Adipose tissue (tissue), 3 donors: ENCODE results near the gene MYCN. TPM values are rescaled to one million over a fixed set of nuclear protein-coding genes. Genes with fewer than 3 reads are reported as not detected.
"Not testable (repeated sequence)": the region's sequence is repeated elsewhere in the genome, so short reads cannot be mapped to it uniquely, and the experiment has no call there.

Experiments used
- H3K27ac ChIP-seq: one replicate; pipeline ENCODE4 v1.5.1; 2013; ENCODE audit warnings: low read depth, low read length
- WGBS, 3 donors: extraction: QIAGEN DNeasy Blood & Tissue Kit; methylation state at CpG; one replicate each; pipeline ENCODE4 v1.1.7; 2013; 5-methylcytosine and 5-hydroxymethylcytosine counted together
- polyA plus RNA-seq, 3 donors: library from polyadenylated mRNA; stranded (reverse); fragments of 200-250 nt; gene quantifications; one replicate each; pipeline ENCODE4 v1.2.3, GENCODE V29; 2013
- donor health status: healthy with polysubstance abuse.
- donor health status: Bipolar disorder and iron deficiency.
- donor health status: healthy.

The MYCN gene
- polyA plus RNA-seq, 3 donors = 0.17 to 1.0 (median 0.45) TPM

- no peak overlapping the region for H3K27ac ChIP-seq
- 88 to 90% (median 88%) methylated on average over 7 of the region's 7 CpGs for WGBS, 3 donors
Observed at GRCh38 chr2:15926252-15926651, 14.1 kb upstream of the MYCN start.

- 79 to 85% (median 85%) methylated on average over 11 of the region's 11 CpGs for WGBS, 3 donors
- no peak overlapping the region for H3K27ac ChIP-seq
Observed at GRCh38 chr2:15927551-15928218, 12.7 kb upstream of the MYCN start.

GRCh38 chr2:15929008-15929407 is 11.3 kb upstream of the MYCN start:
- not testable (repeated sequence) for H3K27ac ChIP-seq
- 91 to 93% (median 93%) methylated on average over 3 of the region's 3 CpGs for WGBS, 3 donors

- no peak overlapping the region for H3K27ac ChIP-seq
- 89 to 92% (median 91%) methylated on average over 5 of the region's 5 CpGs for WGBS, 3 donors
Observed at GRCh38 chr2:15929861-15930260, 10.5 kb upstream of the MYCN start.

GRCh38 chr2:15930589-15931318 is 9.6 kb upstream of the MYCN start:
- WGBS, 3 donors = 82 to 93% (median 88%) methylated on average over 5 of the region's 5 CpGs

DNA sequence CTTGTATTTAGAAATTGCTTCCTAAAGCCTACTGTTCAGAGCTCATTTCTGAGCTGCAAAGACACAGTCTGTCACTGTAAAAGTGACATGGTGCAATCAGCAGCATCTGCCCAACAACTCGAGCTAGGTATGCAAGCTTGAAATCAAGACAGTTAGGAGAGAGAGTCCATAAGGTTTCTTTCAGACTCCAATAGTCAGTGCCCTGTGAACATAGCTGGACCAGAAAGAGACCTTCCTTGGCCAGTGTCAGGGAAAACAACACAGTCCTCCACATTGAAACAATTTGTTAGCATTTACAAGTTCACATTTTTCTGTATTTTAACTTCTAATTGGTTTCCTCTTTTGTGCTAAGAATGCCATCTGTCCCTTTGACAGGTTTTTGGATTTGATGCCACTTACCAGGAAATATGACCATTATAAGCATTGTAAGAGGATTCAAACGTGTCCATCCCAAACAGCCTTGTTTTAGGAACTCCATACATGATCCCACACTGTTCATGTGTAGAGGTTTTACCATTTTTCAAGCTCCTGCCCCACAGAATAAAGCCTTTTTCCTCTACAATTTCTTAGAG is 8.9 kb upstream of the MYCN start:
- 47 to 57% (median 50%) methylated on average over 2 of the region's 2 CpGs for WGBS, 3 donors
- H3K27ac ChIP-seq = no peak overlapping the region

More at GRCh38 chr2:15930589-15931318, 9.6 kb upstream of the MYCN start:
- no peak overlapping the region for H3K27ac ChIP-seq

GRCh38 chr2:15931950-15932349 is 8.4 kb upstream of the MYCN start:
- no peak overlapping the region for H3K27ac ChIP-seq
- WGBS, 3 donors = 90 to 95% (median 92%) methylated on average over 5 of the region's 5 CpGs

- H3K27ac ChIP-seq = no peak overlapping the region
- 87 to 92% (median 87%) methylated on average over 21 of the region's 21 CpGs for WGBS, 3 donors
Observed at GRCh38 chr2:15932394-15933183, 7.8 kb upstream of the MYCN start.

- no peak overlapping the region for H3K27ac ChIP-seq
- WGBS, 3 donors = 88 to 91% (median 89%) methylated on average over 11 of the region's 11 CpGs
Observed at GRCh38 chr2:15933184-15933845, 7.0 kb upstream of the MYCN start.

GRCh38 chr2:15934291-15934945 is 5.9 kb upstream of the MYCN start:
- 79 to 91% (median 90%) methylated on average over 4 of the region's 4 CpGs for WGBS, 3 donors
- H3K27ac ChIP-seq = no peak overlapping the region

- 89 to 93% (median 90%) methylated on average over 6 of the region's 6 CpGs for WGBS, 3 donors
- H3K27ac ChIP-seq = no peak overlapping the region
Observed at GRCh38 chr2:15935189-15935588, 5.2 kb upstream of the MYCN start.

GRCh38 chr2:15935675-15936074 is 4.7 kb upstream of the MYCN start:
- 68 to 84% (median 73%) methylated on average over 4 of the region's 4 CpGs for WGBS, 3 donors
- no peak overlapping the region for H3K27ac ChIP-seq

DNA sequence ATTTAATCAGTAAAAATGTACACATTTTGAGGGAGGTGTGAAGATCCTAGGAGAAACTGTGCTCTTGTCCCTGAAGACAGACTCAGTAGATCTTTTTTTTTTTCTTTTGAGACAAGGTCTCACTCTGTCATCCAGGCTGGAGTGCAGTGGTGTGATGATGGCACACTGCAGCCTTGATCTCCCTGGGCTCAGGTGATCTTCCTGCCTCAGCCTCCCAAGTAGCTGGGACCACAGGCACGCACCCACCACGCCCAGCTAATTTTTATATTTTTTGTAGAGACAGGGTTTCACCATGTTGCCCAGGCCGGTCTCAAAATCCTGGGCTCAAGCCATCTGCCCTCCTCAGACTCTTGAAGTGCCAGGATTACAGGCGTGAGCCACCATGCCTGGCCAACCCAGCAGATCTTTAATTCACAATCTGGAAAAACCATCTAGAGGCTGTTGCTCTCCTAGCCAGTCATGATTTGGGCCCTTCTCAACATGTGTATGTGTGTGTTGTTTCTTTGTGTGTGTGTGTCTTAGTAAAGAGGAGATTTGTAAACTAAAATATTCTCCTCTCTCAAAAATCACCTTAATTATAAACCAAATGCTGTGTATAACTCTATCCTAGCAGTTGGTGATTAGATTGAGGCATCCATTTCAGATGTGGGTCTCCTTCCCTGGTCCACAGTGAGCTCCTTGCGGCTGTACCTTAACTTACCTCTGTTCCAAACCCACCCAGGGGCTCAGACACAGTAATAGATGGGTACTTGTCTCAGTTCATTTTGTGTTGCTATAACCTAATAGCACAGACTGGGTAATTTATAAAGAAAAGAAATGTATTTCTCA is 3.9 kb upstream of the MYCN start:
- no peak overlapping the region for H3K27ac ChIP-seq
- 73 to 90% (median 89%) methylated on average over 5 of the region's 5 CpGs for WGBS, 3 donors

DNA sequence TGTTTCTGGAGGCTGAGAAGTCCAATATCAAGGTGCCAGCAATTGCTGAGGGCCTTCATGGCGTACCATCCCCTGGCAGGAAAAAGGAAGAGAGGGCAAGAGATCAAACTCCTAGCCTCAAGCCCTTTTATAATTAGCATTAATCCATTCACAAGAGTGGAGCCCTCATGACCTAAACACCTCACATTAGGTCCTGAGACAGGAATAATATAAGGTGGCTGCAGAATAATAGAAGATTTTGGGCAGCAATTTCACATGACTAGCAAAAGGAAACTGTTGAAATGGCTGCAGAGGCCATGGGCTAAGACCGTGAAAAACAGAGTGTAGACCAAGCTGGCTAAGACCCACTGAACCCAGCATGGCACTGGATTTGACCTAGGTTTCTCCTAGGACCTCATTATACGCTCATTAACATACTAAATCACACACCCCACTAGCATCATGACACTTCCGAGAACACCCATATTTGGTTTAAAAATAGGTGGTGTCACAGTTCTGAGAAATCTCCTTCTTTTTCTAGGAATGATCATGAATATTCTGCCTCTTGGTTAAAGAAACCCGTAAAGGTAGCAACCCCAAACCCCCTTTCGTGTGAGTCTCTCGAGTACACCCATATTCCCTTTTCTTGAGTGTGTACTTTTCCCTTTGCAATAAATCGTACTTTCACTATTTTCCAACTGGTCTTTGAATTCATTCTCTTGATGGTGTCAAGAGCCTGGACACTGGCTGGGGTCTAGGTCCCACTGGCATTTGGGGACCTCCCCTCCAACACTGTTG is 3.1 kb upstream of the MYCN start:
- 75 to 80% (median 78%) methylated on average over 8 of the region's 8 CpGs for WGBS, 3 donors
- no peak overlapping the region for H3K27ac ChIP-seq

DNA sequence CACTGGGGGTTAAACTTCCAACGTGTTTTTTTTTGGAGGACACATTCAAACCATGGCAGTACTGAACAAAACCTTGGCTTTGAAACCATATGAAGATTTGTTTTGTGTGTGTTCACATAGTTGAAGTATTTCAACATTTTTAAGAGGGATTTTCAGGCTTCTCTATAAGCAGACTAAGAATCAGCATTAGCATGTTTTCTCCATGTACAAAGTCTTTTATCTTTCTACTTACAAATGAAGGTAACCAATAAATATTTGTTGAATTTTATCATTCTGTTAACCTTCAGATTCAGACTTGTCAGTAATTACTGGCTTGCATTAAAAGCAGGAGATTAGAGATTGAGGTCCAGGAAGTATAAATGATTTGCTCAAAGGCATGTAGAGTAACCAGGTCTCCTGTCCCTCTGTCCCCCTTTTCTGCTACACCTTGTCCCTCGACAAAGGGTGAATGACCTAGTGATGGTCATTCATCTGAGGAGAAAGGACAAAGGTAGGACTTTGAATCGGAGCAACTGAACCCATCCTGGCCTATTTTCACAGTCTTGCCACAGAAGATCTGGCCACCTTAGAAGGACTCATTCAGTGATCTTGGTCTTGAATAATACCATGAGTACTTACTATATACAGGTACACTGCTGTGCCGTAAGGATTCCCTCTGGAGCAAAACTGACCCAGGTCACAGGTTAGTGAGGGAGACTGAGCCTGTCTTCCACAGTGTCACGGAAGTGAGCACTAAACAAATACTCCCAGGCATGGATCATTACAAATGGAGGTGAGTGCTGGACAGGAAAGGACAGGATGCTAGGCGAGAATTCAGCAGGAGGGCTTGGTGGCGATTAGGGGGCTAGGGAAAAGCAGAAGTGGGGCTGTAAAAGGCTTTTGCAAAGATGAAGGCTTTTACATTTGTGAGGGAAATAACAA is 2.2 kb upstream of the MYCN start:
- no peak overlapping the region for H3K27ac ChIP-seq
- 79 to 88% (median 85%) methylated on average over 7 of the region's 7 CpGs for WGBS, 3 donors
